ENCODE results near the gene RASA4.
A peak's percentile ranks its signal among the peaks of the same experiment; 100 is the strongest.
"Not testable (repeated sequence)": the region's sequence is repeated elsewhere in the genome, so short reads cannot be mapped to it uniquely, and the experiment has no call there.

The RASA4 gene

DNA sequence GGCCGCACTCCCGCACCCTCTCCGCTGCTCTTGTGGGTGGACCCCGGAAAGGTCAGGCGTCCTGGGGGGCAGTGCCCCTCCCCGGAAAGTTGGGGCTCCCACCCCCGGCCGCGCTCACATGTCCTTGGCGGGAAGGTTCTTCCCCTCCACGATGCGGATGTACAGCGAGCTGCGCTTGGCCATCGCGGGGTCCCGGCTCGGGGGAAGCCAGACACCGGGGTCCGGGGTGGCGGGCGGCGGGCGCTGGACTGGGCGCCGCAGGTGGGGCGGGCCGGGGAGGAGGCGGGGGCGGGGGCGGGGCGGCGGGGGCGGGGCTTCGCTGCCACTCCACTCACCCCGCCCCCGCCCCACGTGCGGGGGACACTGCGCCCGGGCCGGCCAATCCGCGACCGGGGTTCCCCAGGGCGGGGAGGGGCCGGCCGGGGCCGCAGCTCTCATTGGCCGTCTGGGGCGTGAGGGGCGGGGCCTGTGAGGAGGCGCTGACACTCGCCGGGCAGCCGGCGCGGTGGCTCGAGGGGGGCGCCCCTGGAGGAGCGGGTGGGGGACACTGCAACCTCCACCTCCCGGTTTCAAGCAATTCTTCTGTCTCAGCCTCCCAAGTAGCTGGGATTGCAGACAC lies at the start of gene RASA4:
Gene RASA4, minus strand, starts transcription at position 250 of the 619 bp plus-strand sequence. Its CDS starts 67 bp downstream, at position 183.
- H3K4me3 ChIP-seq (ENCODE audit: low read depth, low read length), result peak within 1 kb of the TSS; percentile 48

DNA sequence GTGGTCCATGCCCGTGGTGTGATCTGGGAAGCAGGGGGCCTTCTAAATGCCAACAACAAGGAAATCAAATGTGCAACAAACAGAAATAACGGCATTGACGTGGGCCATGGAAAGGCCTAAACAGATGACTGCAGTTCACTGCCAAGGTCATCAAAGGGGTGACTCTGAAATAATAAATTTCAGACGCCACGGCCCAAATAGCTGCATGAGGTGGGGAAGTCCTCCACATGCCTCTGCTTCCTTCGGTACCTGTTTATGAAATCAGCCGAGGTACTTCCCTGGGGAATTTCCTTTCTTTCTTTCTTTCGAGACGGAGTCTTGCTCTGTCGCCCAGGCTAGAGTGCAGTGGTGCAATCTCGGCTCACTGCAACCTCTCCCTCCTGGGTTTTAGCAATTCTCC lies 48.2 kb upstream of the RASA4 start:
- not testable (repeated sequence) for H3K4me3 ChIP-seq (ENCODE audit: low read depth, low read length)

DNA sequence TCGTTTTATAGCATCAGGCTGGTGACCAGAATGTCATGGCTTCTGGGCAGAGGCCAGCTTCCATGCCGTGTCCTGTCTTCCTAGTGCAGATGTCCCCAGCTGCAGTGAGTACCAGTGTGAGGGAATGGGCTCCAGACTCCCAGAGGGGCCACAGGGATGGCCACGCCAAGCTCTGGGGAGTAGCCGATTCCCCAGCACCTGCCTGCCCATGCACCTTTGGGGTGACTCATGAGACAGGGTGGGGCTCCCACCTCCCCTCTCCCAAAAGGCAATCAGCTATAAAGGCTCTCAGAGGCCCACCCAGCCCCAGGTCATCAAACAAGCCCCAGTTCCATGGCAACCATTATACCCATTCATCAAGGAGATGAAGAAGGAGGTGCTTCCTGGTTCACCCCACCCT lies 33.4 kb upstream of the RASA4 start, which contains the start of gene SPDYE2B:
Gene SPDYE2B, plus strand, starts transcription at position 396 of the 400 bp plus-strand sequence. CDS start 2,030 bp downstream, outside the sequence.
- H3K4me3 ChIP-seq (ENCODE audit: low read depth, low read length), result not testable (repeated sequence)

DNA sequence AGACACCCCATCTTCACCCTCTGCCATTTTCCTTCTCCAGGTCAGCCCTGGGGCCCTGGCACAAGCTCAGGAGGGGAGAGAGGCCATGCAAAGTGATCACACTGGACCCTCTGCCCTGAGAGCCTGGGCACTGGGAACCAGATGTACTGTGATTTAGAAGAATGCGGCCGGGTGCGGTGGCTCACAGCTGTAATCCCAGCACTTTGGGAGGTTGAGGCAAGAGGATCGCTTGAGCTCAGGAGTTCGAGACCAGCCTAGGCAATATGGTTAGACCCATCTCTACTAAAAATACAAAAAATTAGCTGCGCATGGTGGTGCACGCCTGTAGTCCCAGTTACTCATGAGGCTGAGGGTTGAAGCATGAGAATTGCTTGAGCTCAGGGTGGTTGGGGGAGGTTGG lies 31.3 kb upstream of the RASA4 start:
- not testable (repeated sequence) for H3K4me3 ChIP-seq (ENCODE audit: low read depth, low read length)

DNA sequence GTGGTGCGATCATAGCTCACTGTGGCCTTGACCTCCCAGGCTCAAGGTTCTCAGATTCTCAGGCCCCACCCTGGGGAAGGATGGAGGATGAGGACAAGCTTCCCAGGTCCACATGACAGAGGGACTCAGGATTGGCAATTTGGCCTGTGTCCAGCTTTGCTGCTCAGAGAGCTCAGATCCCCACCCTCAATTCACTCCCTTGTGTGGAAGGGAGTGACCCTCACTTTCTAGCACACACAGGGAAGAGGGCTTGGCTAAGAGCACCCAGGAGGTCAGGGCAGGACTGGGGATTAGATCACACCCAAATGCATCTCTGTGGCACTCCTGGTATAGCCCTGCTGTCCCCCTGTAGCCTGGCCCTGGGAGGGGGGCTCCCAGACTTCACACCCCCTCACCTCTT lies 26.8 kb upstream of the RASA4 start:
- not testable (repeated sequence) for H3K4me3 ChIP-seq (ENCODE audit: low read depth, low read length)

DNA sequence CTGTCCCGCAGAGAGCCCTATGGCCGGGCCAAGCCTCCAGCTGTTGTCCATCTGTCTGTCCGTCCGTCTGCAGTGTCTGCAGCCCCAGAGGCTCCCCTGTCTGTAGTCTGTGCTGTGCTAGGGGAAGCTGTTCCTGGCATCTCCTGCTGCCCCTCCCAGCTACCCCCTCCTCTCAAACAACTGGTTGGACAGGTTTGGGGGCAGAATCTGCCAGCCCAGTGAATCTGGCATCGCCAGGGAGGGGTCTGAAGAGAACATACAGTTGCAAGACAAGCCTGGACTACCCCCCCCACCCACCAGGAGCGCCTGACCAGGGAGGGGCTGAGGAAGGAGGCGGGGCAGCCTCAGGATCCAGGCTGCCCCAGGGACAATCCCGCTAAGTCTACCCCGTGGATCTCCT lies 26.1 kb upstream of the RASA4 start, which contains the start of gene UPK3BL1:
Gene UPK3BL1, minus strand, starts transcription at position 101 of the 400 bp plus-strand sequence. Its CDS starts 50 bp downstream, at position 51.
- H3K4me3 ChIP-seq (ENCODE audit: low read depth, low read length), result not testable (repeated sequence)

DNA sequence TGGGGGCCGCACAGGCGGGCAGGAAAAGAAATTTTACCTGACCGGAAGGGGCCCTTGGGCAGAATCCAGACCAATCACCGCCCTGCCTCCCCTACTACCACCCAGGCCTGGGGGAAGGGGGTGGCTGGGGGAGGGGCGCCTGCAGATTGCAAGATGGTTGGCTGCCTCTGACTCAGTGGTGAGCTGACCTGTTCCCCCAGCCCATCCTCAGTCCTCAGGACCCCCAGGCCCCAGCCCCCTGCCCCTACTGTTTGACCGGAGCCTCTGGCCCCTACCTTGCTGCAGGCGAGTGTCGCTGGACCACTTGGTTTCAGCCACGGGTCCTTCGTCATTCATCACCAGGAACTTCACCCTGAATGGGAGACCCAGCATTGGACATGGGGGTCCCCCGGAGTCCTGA lies 22.3 kb upstream of the RASA4 start:
- not testable (repeated sequence) for H3K4me3 ChIP-seq (ENCODE audit: low read depth, low read length)

DNA sequence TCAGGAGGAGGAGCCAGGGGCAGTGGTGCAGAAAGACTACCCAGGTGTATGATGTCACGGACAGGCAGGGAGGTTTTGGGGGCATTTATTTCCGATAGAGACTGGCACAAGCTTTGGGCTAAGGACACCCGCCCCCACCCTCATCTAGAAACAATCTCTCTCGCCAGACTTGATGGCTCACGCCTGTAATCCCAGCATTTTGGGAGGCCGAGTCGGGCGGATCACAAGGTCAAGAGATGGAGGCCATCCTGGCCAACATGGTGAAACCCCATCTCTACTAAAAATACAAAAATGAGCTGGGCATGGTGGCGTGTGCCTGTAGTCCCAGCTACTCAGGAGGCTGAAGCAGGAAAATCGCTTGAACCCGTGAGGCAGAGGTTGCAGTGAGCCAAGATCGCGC lies 20.4 kb upstream of the RASA4 start:
- not testable (repeated sequence) for H3K4me3 ChIP-seq (ENCODE audit: low read depth, low read length)

DNA sequence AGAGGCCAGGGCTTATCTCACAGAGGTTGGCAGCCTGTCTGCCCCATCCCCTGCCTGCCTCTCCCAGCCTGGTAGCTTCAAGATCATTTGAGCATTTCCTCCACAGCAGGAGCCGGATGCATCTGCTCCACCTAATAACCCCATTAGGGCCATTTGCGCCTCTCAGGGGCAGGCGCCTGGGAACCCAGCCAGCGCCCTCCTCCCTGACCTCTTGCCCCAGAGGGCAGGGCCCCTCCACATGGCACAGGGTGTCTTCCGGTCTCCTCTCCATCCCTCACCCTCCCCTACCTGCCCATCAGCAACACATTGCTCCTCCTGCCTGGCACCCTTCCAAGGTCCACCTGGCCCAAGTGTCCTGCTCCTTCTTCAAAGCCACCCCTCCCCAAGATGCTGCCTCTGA lies 18.8 kb upstream of the RASA4 start:
- not testable (repeated sequence) for H3K4me3 ChIP-seq (ENCODE audit: low read depth, low read length)

DNA sequence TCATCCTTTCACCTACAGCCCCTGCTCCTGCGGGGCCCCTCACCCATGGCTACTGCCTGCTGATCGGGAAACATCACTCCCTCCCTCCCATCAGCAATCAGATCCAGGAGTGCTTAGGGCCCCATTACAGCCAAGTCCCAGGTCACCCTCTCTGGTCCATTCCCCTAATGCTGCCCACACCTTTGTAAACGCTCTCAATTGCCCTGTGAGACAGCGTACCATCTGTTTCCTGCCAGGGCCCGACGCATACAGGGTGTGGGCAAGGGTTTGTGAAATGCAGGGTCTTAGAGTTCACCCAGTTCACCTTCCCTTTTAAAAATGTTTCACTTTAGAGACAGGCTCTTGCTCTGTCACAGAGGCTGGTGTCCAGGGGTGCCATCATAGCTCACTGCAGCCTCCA lies 17.7 kb upstream of the RASA4 start:
- not testable (repeated sequence) for H3K4me3 ChIP-seq (ENCODE audit: low read depth, low read length)

DNA sequence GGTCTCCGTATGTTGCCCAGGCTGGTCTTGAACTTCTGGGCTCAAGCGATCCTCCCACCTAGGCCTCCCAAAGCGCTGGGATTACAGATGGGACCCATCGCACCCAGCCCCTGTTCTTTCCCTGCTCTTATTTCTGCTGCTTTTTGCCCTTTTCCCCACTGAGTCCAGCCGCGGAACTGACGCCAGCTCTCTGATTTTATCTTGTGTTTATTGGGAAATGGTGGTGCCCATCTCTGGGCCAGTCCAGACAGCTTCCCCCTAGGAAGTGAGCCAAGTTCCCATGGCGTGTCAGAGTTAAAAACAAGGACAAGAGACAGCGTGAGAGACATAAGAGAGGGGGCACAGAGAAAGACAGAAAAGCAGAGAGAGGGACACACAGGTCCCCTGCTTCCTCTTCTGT lies 14.1 kb upstream of the RASA4 start:
- not testable (repeated sequence) for H3K4me3 ChIP-seq (ENCODE audit: low read depth, low read length)

DNA sequence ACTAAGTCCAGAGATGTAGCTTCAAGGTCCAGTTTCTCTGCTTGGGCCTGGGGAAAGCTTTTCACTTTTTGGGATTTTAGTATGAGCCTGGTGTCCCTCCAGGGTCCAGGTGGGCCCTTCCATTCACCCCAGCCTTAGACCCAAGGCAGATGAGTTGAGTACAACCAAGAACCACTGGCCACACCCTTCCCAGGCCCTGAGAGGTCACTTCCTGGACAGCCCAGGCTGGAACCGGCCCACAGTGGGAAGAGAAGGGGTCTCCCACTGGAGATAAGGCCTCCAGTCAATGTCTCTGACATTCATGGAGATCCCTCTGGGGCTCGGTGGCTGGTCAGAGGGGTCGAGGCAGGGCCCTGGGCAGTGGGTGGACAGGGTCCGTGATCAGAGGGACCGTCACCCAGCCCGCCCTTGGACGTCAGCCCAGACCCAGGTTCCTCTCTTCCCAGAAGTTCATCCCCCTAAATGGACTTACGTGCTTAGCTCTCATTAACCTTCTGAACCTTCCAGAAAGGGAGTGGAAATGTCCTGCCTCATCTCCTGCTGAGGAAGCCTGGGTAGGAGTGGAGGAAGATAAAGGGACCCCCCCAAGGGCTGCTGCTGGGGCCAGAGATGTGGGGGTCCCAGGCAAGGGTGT lies 10.8 kb upstream of the RASA4 start:
- H3K4me3 ChIP-seq (ENCODE audit: low read depth, low read length), result not testable (repeated sequence)

DNA sequence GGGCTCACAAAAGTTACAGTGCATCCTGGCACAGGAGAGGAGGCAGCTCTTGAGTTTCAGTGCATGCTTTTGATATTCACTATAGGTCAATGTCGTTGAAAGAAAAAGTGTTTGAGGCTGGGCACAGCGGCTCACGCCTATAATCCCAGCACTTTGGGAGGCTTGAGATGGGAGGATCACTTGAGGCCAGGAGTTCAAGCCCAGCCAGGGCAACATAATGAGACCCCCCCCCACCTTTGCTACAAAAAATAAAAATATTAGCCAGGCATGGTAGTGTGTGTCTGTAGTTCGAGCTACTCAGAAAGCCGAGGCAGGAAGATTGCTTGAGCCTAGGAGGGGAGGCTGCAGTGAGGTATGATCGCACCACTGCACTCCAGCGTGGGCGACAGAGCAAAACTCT lies 1.6 kb upstream of the RASA4 start:
- not testable (repeated sequence) for H3K4me3 ChIP-seq (ENCODE audit: low read depth, low read length)

DNA sequence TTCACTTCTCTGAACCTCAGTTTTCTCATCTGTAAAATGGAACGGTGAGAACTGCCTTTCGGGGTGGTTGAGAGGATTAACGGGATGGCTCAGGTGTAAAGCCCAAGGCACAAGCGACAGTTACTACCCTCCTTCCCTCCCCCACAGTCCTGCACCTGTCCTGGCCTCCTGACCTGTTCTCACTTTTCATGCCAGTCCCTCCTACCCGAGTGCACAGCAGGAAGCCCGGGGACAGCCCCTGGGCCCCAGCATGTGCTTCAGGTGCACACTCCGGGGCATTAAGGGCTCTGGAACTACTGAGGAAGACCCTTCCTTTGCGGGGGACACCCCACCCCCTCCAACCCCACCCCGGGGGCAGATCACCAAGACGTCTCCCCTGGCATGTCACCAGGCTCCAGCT lies 626 bp downstream of the RASA4 start:
- not testable (repeated sequence) for H3K4me3 ChIP-seq (ENCODE audit: low read depth, low read length)

DNA sequence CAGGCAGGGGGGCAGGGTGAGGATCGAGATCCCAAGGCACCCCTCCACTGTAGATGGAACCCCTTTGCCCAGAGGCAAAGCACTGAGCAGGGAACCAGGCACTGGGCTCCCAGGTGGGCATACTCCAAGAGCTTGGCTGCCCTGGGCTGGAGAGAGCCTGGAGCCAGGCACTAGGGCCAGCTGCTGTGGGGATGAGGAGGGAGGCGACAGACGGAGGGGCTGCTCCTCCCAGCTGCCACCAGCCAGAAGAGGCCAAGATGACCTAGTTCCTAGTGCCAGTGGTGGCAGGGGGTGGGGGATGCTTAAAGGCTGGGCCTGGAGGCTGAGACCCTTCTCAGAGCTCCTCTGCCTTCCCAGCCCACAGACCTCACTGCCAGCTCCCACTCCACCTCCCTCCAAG lies 1.7 kb downstream of the RASA4 start:
- H3K4me3 ChIP-seq (ENCODE audit: low read depth, low read length), result not testable (repeated sequence)

DNA sequence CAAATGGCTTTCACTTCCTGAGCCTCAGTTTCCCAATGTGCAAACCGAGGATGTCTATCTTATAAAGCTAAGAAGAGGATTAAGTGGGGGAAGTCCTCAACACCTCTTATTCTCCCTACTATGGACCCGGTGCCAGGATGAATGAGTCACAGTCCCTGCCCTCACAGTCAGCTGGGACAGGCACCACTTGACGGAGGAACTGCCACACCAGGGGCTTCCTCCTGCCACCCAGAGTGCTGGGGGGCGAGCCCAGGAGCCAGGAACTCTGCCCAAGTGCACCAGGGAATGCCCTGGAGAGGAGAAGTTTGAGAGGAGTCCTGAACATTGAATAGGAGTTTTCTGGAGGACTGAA lies 2.2 kb downstream of the RASA4 start:
- not testable (repeated sequence) for H3K4me3 ChIP-seq (ENCODE audit: low read depth, low read length)

DNA sequence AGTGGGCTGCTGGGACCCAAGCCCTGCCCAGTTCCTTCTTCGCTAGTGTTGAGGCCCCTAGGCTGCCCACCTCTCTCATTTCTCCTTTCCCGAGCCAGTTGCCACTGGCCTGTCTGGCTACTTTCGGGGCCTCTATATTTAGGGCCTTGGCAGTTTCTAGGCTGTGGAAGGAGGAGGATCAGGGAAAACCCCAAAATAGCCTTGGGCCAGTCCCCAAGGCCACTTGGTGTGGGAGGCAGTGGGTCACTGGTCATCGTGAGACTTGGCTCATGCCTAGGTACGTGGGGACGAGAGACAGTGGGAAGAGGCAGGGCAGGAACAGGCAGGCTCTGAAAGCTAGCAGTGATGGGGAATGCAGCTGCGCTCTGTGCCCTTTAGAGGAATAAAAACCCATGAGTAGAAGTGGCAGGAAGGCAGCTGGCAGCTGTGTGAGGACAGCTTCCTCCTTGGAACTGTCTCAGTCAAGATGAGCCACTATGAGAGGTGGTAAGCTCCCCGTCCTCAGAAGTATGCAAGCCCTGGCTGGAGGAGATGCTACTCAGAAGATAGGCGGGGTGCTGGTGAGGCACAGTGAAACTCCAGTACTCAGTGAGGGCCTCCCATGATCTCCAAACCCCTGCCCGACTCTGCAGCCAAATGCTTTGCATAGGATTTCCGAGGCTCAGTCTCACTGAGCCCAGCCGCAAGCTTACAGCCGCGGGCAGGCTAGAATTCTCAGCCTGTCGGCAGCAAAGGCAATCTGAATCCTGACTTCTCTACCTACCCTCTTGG lies 2.8 kb downstream of the RASA4 start:
- H3K4me3 ChIP-seq (ENCODE audit: low read depth, low read length), result not testable (repeated sequence)

DNA sequence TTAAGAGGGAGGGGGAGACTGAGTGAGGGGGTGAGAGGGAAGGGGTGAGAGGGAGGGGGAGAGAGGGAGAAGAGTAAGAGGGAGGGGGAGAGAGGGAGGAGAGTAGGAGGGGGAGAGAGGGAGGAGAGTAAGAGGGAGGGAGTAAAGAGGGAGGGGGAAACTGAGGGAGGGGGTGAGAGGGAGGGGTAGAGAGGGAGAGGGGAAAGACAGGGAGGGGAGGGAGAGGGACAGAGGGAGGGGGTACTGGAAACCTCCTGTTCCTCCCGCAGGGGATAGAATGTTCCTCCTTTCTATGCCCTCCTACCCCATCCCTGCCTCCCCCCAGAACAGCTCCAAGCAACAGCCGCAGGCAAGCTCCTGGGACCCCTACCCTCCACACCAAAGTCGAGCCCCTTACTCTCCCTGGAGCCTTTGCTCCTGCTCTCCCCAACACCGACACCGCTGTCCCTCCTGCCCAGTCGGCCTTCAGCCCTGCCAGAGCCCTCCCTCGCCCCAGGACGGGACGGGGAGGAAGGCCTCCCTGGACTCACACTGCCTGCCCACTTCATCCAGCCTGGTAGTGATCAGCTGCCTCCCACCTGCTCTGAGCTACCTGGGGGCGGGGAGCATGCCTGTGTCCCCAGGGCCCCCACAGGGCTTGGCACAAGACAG lies 4.8 kb downstream of the RASA4 start:
- not testable (repeated sequence) for H3K4me3 ChIP-seq (ENCODE audit: low read depth, low read length)

DNA sequence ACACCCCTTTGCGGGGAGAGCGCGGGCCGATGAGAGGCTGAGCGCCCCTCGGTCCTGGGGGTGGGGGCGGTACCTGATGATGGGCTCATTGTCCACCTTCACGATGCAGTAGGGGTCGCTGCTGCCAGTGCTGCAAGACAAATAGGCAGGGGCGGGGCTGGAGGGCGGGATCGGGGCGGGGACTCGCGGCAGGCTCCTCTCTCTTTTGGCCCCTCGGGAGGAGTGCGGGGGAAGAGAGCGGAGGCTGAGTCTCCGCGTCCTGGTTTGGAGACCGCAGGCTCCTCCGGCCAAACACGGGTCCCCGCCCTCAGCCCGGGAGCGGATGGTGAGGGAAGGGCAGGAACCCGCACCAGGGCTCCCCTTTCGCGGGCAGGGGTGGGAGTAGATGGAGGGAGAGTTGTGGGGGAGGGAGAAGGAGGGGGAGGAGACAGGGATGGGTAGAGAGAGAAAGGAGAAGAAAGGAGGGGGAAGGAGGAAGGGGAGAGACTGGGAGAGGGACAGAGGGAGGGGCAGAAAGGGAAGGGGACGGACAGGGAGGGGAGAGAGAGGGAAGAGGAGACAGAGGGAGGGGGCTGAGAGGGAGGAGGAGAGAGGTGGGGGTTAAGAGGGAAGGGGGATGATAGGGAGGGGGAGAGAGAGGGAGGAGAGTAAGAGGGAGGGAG lies 5.4 kb downstream of the RASA4 start:
- H3K4me3 ChIP-seq (ENCODE audit: low read depth, low read length), result not testable (repeated sequence)

DNA sequence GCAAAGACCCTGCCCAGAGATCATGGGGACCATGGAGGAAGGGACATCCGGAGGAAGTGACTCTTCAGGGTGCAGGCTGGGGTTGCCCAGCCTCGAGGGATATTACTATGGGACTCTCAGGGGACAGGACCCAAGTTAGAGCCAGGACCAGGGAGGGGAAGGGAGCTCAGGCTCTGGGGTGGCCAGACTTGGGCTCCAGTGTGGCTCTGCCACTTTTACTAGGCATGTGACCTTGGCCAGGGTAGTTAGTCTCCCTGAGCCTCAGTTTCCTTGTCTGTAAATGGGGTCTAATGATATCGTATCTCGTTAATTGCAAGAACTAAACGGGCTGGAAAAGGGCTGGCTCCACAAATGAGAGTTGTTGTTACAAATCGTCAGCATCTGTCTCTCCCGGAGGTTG lies 6.1 kb downstream of the RASA4 start:
- H3K4me3 ChIP-seq (ENCODE audit: low read depth, low read length), result not testable (repeated sequence)

DNA sequence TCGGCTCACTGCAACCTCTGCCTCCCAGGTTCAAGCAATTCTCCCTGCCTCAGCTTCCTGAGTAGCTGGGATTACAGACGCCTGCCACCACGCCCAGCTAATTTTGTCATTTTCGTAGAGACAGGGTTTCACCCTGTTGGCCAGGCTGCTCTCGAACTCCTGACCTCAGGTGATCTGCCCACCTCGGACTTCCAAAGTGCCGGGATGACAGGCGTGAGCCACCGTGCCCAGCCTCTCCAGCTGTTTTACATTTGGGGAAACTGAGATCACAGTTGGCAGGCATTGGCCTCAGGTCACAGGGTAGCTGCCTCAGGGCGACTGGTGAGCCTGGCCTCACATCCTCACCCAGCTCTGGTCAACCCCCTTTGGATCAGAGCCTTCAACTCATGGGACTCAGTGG lies 6.8 kb downstream of the RASA4 start:
- H3K4me3 ChIP-seq (ENCODE audit: low read depth, low read length), result not testable (repeated sequence)
